Measurements from ENCODE around the gene LYPD8. TPM values are rescaled to one million over a fixed set of nuclear protein-coding genes. Genes with fewer than 3 reads are reported as not detected.
"Not testable (repeated sequence)": the region's sequence is repeated elsewhere in the genome, so short reads cannot be mapped to it uniquely, and the experiment has no call there.

LYPD8 gene
- total RNA-seq, 2 donors from 2014 or later = 40.8 to 310 TPM

DNA sequence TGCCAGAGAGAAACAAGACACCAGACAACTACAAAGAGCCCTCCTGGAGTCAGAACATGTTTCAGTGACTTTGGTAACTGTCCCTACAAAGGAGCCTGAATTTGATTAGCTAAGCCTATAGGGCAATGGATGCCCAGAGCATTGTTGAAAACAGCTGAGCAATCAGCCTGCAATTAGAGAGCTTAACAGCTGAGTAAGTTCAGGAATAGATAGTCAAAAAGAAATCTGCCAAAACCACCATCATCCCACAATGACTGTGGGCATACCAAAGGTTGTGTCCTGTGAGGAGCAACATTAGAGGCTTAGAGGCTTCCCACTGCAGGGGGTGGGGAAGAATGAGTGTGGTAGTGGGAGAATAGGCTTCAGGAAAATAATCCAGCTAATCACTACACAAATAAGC is 38.0 kb upstream of the LYPD8 start:
- TF ChIP-seq, protein P1, sequence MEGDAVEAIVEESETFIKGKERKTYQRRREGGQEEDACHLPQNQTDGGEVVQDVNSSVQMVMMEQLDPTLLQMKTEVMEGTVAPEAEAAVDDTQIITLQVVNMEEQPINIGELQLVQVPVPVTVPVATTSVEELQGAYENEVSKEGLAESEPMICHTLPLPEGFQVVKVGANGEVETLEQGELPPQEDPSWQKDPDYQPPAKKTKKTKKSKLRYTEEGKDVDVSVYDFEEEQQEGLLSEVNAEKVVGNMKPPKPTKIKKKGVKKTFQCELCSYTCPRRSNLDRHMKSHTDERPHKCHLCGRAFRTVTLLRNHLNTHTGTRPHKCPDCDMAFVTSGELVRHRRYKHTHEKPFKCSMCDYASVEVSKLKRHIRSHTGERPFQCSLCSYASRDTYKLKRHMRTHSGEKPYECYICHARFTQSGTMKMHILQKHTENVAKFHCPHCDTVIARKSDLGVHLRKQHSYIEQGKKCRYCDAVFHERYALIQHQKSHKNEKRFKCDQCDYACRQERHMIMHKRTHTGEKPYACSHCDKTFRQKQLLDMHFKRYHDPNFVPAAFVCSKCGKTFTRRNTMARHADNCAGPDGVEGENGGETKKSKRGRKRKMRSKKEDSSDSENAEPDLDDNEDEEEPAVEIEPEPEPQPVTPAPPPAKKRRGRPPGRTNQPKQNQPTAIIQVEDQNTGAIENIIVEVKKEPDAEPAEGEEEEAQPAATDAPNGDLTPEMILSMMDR (IDR thresholded peaks at IDR 0.05) = no peak

DNA sequence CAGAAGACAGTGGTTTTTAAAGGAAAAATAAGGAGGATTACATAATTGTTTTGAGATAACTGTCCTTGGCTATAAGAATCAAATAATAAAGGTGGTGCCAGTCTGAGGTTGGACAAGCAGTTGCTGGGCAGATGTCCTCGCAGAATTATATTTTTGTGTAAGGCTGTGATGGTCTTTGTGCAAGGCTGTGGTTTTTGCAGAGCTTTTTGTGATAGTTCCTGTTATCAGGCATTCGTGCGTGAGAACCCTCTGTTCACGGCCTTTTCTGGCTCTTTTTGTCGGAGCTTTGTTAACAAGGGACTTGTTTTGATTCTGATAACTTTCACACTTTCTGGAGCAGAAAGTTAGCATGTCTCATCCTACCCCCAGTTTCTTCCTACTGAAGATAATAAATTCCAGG is 36.8 kb upstream of the LYPD8 start:
- intact Hi-C loops (cut with DNase I) = no loop called here
- Histone ChIP-seq H3K27ac (no peak overlapping the region), H3K9me3 (no peaks in the 10 kb centered on the region), H3K4me3 (no peak overlapping the region), H3K36me3 (no peaks in the 10 kb centered on the region), H3K9ac (ENCODE audit: low read depth in 2 of 2, low read length in 2 of 2) (no peak overlapping the region), H3K27me3 (no peaks in the 10 kb centered on the region), H3K4me1 (no peaks in the 10 kb centered on the region)
- DNase-seq = no peak
- TF ChIP-seq, protein P1 (IDR thresholded peaks at IDR 0.05) = no peak

More for the DNA sequence above, 38.0 kb upstream of the LYPD8 start:
- no peaks in the 10 kb centered on the region for H3K36me3 ChIP-seq
- no peaks in the 10 kb centered on the region for H3K27me3 ChIP-seq
- intact Hi-C loops (cut with DNase I) = no loop called here
- H3K9ac ChIP-seq (ENCODE audit: low read depth in 2 of 2, low read length in 2 of 2) = no peak overlapping the region
- no peak overlapping the region for H3K27ac ChIP-seq
- no peaks in the 10 kb centered on the region for H3K9me3 ChIP-seq
- H3K4me3 ChIP-seq = no peak overlapping the region
- DNase-seq = no peak
- H3K4me1 ChIP-seq = no peaks in the 10 kb centered on the region

DNA sequence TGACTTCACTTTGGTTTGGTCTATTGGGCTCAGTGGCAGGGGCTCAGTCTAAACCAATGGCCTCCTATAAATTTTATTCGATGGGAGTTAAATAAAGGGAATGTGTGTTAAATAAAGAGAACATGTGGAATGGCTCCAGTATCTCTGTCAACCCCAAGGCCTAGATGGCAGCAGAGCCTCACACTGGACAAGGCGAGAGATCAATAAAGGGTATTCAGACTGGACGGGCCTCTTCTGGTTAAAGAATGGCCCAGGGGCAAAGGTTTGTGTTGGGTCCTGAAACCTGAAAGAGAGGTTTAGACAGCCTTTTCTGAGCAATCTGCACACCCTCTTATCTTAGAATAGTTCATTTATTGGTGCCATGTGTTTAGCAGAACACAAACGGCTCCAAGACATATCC is 35.5 kb upstream of the LYPD8 start:
- no peak overlapping the region for H3K9ac ChIP-seq (ENCODE audit: low read depth in 2 of 2, low read length in 2 of 2)
- no peaks in the 10 kb centered on the region for H3K27me3 ChIP-seq
- no peak overlapping the region for H3K27ac ChIP-seq
- no peaks in the 10 kb centered on the region for H3K9me3 ChIP-seq
- H3K4me3 ChIP-seq = no peak overlapping the region
- no peak for DNase-seq
- no peaks in the 10 kb centered on the region for H3K4me1 ChIP-seq
- TF ChIP-seq, protein P1 (IDR thresholded peaks at IDR 0.05) = no peak
- intact Hi-C loops (cut with DNase I) = no loop called here
- no peaks in the 10 kb centered on the region for H3K36me3 ChIP-seq

DNA sequence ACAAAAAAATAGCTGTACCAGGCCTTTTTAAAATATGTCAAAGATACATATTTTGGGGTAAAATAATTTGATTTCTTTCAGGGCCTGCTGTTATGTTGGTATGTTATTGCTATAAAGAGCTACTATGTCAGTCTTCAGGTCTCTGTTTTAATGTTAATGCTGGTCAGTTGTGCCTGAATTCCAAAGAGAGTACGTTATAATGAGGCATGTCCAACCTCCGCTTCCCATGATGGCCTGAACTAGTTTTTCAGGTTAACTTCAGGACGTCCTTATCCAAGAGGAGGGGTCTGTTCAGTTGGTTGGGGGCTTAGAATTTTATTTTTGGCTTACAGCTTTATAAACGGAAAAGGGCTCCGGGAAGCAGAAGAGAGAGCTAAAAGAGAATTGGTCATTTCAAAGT is 34.9 kb upstream of the LYPD8 start:
- TF ChIP-seq, protein P1 (IDR thresholded peaks at IDR 0.05) = no peak
- Histone ChIP-seq H3K36me3 (no peaks in the 10 kb centered on the region), H3K4me1 (no peaks in the 10 kb centered on the region), H3K27me3 (no peaks in the 10 kb centered on the region), H3K9ac (ENCODE audit: low read depth in 2 of 2, low read length in 2 of 2) (no peak overlapping the region), H3K27ac (no peak overlapping the region), H3K4me3 (no peak overlapping the region), H3K9me3 (no peaks in the 10 kb centered on the region)
- intact Hi-C loops (cut with DNase I) = no loop called here
- no peak for DNase-seq

DNA sequence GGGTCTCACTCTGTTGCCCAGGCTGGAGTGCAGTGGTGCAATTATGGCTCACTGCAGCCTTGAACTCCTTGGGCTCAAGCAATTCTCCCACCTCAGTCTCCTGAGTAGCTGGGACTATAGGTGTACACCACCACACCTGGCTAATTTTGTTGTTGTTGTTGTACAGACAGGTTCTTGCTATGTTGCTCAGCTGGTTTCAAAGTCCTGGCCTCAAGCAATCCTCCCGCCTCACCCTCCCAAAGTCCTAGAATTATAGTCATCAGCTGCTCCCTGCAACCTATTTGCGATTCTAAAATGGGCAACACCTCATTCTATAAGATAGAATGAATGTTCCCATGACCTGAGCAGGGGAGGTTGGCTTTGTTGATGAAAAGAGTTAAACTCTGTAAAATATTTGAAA is 33.8 kb upstream of the LYPD8 start:
- intact Hi-C loops (cut with DNase I); H3K36me3 ChIP-seq: not testable (repeated sequence)

DNA sequence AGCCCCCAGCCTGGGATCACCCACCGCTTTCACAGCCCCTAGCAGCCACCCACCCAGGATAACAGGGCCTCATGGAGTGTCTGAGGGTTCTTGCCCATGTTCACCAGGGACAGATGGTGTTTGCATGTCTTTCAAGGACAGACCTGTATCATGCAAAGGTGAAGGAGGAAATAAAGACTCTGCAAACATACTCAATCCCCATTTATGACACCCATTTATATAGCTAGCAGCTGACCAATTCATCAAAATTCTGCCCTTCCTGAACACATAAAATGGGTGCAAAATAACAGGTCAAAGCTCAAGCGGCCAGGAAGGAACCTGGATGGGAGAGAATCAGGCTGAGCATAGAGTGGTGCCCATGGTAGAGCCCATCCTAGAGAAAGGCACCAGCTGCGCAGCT is 32.8 kb upstream of the LYPD8 start:
- TF ChIP-seq, protein P1 (IDR thresholded peaks at IDR 0.05) = no peak
- H3K27ac ChIP-seq = peak overlapping the region; percentile 14
- no peaks in the 10 kb centered on the region for H3K4me1 ChIP-seq
- H3K36me3 ChIP-seq = no peaks in the 10 kb centered on the region
- H3K9me3 ChIP-seq = no peaks in the 10 kb centered on the region
- intact Hi-C loops (cut with DNase I) = no loop called here
- H3K9ac ChIP-seq (ENCODE audit: low read depth in 2 of 2, low read length in 2 of 2) = no peak overlapping the region
- no peak overlapping the region for H3K4me3 ChIP-seq
- DNase-seq = no peak
- no peaks in the 10 kb centered on the region for H3K27me3 ChIP-seq

More for the DNA sequence above, 33.8 kb upstream of the LYPD8 start:
- peak overlapping the region; percentile 14 for H3K27ac ChIP-seq
- not testable (repeated sequence) for DNase-seq; H3K9me3 ChIP-seq; H3K4me3 ChIP-seq; H3K27me3 ChIP-seq; H3K9ac ChIP-seq (ENCODE audit: low read depth in 2 of 2, low read length in 2 of 2); H3K4me1 ChIP-seq

Measured in colonic mucosa (tissue), 4 donors.